A673 (cell line): ENCODE results near the gene TOMM7. TPM values are rescaled to one million over a fixed set of nuclear protein-coding genes. Genes with fewer than 3 reads are reported as not detected.
A peak's percentile ranks its signal among the peaks of the same experiment; 100 is the strongest.

Experiments
- BruUV-seq: library from RNA; stranded (reverse); fragments of 400-500 nt; replicated peaks from 2 replicates; lab custom pipeline; 2021; lab: Mats Ljungman, UMichigan
- CTCF ChIA-PET: fragments of 300-600 bp; sonication (Branson Sonifier 250); formaldehyde crosslinking; loops from one replicate; lab custom pipeline; 2022; ENCODE audit warnings: antibody characterized with exemption; lab: Charles Lee
- POLR2A ChIA-PET: fragments of 300-600 bp; sonication (Branson Sonifier 250); formaldehyde crosslinking; loops from one replicate; lab custom pipeline; 2022; ENCODE audit warnings: antibody characterized with exemption; ENCODE audit not compliant: low non-redundant PET; lab: Charles Lee
- DNase-seq: peaks from one replicate; pipeline ENCODE4 v3.0.0-alpha.2; 2015; ENCODE audit warnings: low spot score
- H3K27ac ChIP-seq: fragments of 200-600 bp; sonication (generic); 2 replicates; pipeline ENCODE4 v1.5.1; 2016; ENCODE audit warnings: mixed run types, low read depth, mild to moderate bottlenecking, mixed read lengths, antibody characterized with exemption, low read length; ENCODE audit not compliant: poor library complexity, severe bottlenecking
- H3K27me3 ChIP-seq: fragments of 200-600 bp; sonication (generic); replicated peaks from 2 replicates; pipeline ENCODE4 v1.6.1; 2017; ENCODE audit warnings: mixed run types, low read depth, mild to moderate bottlenecking, mixed read lengths, antibody characterized with exemption, low read length; ENCODE audit not compliant: insufficient read depth, poor library complexity
- H3K36me3 ChIP-seq: fragments of 200-600 bp; sonication (generic); 2 replicates; pipeline ENCODE4 v1.6.1; 2016; ENCODE audit warnings: mixed run types, mild to moderate bottlenecking, mixed read lengths, antibody characterized with exemption, low read length; ENCODE audit not compliant: insufficient read depth, poor library complexity, severe bottlenecking
- H3K4me1 ChIP-seq: fragments of 200-600 bp; sonication (generic); 2 replicates; pipeline ENCODE4 v1.6.1; 2017; ENCODE audit warnings: mixed run types, mild to moderate bottlenecking, mixed read lengths, antibody characterized with exemption, low read length; ENCODE audit not compliant: insufficient read depth, poor library complexity, severe bottlenecking
- H3K4me3 ChIP-seq: fragments of 200-600 bp; sonication (generic); 2 replicates; pipeline ENCODE4 v1.5.1; 2016; ENCODE audit warnings: low read depth, mixed run types, mild to moderate bottlenecking, mixed read lengths, low read length; ENCODE audit not compliant: poor library complexity, severe bottlenecking
- H3K9me3 ChIP-seq: fragments of 200-600 bp; sonication (generic); 2 replicates; pipeline ENCODE4 v1.6.1; 2016; ENCODE audit warnings: mixed run types, low read depth, mild to moderate bottlenecking, mixed read lengths, antibody characterized with exemption, low read length; ENCODE audit not compliant: poor library complexity, severe bottlenecking
- EZH2 ChIP-seq: fragments of 200-600 bp; sonication (generic); IDR thresholded peaks from 2 replicates; pipeline ENCODE4 v1.6.1; 2017; ENCODE audit warnings: borderline replicate concordance, low read depth, mild to moderate bottlenecking, mixed read lengths, antibody characterized with exemption, low read length; ENCODE audit not compliant: poor library complexity, severe bottlenecking
- intact Hi-C: fragments of 100-400 bp; cut with micrococcal nuclease; formaldehyde crosslinking; loops from one replicate; pipeline ENCODE4 v1.10.0; 2022; ENCODE audit not compliant: unreplicated experiment
- total RNA-seq: library from RNA; stranded (reverse); gene quantifications from 2 replicates; pipeline ENCODE4 v1.2.3, GENCODE V29; 2021
- TF ChIP-seq, protein P1 (sequence below): fragments of 300-800, 200-600 bp; sonication (generic); conservative IDR thresholded peaks from 2 replicates; pipeline ENCODE4 v1.5.1; 2017; ENCODE audit warnings: low read depth, mild to moderate bottlenecking, antibody characterized with exemption, low read length, moderate library complexity, mixed read lengths

TOMM7 gene
- total RNA-seq, 1 experiment from 2014 or later: 149 TPM

DNA sequence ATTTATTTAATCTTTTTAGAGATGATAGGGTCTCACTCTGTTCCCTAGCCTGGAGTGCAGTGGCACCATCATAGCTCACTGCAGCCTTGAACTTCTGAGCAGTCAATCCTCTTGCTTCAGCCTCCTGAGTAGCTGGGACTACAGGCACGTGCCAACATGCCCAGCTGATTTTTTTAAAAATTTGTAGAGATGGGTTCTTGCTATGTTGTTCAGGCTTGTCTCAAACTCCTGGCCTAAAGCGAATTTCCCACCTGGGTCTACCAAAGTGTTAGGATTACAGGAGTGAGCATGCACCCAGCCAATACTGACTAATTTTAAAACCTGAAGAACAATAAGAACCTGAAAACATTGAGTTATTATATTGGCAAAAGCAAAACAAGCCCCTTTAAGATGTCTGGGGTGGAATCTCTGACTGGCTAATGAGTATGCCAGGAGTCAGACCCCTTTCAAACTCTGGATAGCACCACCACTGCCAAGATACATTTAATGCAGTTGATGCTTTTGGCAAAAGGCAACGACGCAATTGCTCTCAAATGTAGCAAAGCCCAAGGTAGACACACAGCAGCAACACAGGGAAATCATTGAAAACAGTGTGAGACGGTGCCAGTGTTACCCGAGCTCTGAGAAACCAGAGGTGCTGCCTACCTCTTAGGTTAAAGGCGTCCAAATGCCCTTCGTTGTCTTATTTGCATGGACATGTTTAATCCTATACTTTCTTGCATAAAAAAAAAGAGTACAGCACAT is 40.7 kb upstream of the TOMM7 start:
- H3K4me1 ChIP-seq: no peaks in the 10 kb centered on the region
- ChIA-PET POLR2A (no interaction called here), CTCF (no interaction called here)
- intact Hi-C loops: no loop called here
- TF ChIP-seq, protein P1, sequence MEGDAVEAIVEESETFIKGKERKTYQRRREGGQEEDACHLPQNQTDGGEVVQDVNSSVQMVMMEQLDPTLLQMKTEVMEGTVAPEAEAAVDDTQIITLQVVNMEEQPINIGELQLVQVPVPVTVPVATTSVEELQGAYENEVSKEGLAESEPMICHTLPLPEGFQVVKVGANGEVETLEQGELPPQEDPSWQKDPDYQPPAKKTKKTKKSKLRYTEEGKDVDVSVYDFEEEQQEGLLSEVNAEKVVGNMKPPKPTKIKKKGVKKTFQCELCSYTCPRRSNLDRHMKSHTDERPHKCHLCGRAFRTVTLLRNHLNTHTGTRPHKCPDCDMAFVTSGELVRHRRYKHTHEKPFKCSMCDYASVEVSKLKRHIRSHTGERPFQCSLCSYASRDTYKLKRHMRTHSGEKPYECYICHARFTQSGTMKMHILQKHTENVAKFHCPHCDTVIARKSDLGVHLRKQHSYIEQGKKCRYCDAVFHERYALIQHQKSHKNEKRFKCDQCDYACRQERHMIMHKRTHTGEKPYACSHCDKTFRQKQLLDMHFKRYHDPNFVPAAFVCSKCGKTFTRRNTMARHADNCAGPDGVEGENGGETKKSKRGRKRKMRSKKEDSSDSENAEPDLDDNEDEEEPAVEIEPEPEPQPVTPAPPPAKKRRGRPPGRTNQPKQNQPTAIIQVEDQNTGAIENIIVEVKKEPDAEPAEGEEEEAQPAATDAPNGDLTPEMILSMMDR: no peak
- no peak for TF ChIP-seq EZH2
- H3K4me3 ChIP-seq: no peak overlapping the region
- no TSS peak for BruUV-seq
- no peak for DNase-seq
- H3K36me3 ChIP-seq: peaks cover 17% of the 10 kb centered on the region
- H3K27ac ChIP-seq: no peak overlapping the region
- no peaks in the 10 kb centered on the region for H3K9me3 ChIP-seq
- H3K27me3 ChIP-seq: no peaks in the 10 kb centered on the region

DNA sequence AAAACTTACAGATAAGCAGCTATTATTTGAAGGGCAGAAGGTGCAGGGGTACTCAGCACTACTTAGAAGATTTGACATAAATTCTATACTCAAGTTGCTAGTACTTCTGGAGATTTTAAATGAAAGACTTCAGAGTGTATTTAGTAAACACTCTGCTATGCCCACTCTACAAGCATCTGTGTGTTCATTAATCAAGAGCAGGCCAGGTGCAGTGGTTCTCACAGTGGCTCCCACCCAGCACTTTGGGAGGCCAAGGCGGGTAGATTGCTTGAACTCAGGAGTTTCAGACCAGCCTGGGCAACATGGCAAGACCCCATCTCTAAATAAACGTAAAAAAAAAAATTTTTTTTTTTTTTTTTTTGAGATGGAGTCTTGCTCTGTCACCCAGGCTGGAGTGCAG is 38.9 kb upstream of the TOMM7 start:
- Histone ChIP-seq H3K27ac (no peak overlapping the region), H3K36me3 (peaks cover 24% of the 10 kb centered on the region), H3K4me1 (no peaks in the 10 kb centered on the region), H3K9me3 (no peaks in the 10 kb centered on the region), H3K4me3 (no peak overlapping the region), H3K27me3 (no peaks in the 10 kb centered on the region)
- DNase-seq: no peak
- CTCF ChIA-PET: no interaction called here
- POLR2A ChIA-PET: no interaction called here
- TF ChIP-seq EZH2: no peak
- TF ChIP-seq, protein P1: no peak
- intact Hi-C loops: no loop called here
- no TSS peak for BruUV-seq

DNA sequence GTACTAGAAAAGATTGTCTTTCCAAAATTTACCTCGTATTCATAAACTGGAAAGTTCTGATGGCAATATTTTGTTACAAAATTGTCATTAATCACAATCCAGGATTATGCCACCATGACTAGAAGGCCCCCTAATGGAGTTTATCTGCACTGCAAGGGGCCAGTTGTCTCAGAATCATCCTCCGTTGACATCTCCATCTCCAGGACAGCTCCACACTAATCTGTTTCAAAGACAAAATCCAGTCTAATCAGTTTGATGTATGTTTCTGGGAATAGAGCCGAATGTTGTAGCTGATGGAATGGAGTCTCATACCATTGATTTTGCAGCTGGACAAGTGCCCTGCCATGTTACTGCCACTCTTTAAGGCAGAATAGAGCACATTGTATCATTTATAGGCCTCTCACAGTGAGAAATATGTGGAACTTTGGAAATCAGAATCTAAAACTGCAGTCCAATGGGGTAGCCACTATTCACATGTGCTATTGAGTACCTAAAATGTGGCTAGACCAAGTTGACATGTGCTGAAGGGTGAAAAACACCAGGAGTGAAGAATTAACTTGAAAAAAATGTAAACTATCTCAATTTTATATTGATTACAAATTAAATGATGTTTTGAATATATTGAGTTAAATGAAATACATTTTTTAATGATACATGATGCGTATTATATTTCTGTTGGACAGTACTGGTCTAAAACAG is 38.3 kb upstream of the TOMM7 start:
- intact Hi-C loops: no loop called here
- no peaks in the 10 kb centered on the region for H3K9me3 ChIP-seq
- H3K27me3 ChIP-seq: no peaks in the 10 kb centered on the region
- no peak overlapping the region for H3K27ac ChIP-seq
- H3K4me3 ChIP-seq: no peak overlapping the region
- BruUV-seq: no TSS peak
- H3K4me1 ChIP-seq: peaks cover 5% of the 10 kb centered on the region
- POLR2A ChIA-PET: no interaction called here
- DNase-seq: peak; percentile 52
- peaks cover 29% of the 10 kb centered on the region for H3K36me3 ChIP-seq
- CTCF ChIA-PET: no interaction called here
- TF ChIP-seq EZH2: no peak
- TF ChIP-seq, protein P1: peak; percentile 71
